GM04503 (cell line): ENCODE measurements around the gene RASAL3.

Experiments
- DNase-seq: peaks from one replicate; pipeline ENCODE4 v3.0.0-alpha.2; 2012; ENCODE audit warnings: low read depth

Gene RASAL3

GRCh38 chr19:15449620-15450527 lies 14.5 kb downstream of the RASAL3 start, which contains the start of gene WIZ:
Gene WIZ (minus strand): TSS chr19:15449956. CDS start chr19:15448307, 1,649 bp downstream.
- DNase-seq, result no peak

- DNase-seq, result no peak
These were observed 15.3 kb downstream of the RASAL3 start for GRCh38 chr19:15448778-15449619.

- DNase-seq, result no peak
These were observed 16.1 kb downstream of the RASAL3 start for GRCh38 chr19:15448044-15448777.

- DNase-seq, result no peak
These were observed 17.3 kb downstream of the RASAL3 start for GRCh38 chr19:15447057-15447456.

GRCh38 chr19:15445807-15446376 lies 18.5 kb downstream of the RASAL3 start:
- no peak for DNase-seq

- DNase-seq, result no peak
These were observed 19.1 kb downstream of the RASAL3 start for GRCh38 chr19:15445227-15445605.

- DNase-seq, result no peak
These were observed 19.7 kb downstream of the RASAL3 start for GRCh38 chr19:15444505-15445226.

GRCh38 chr19:15443838-15444237 lies 20.5 kb downstream of the RASAL3 start:
- DNase-seq, result no peak

- no peak for DNase-seq
These were observed 21.0 kb downstream of the RASAL3 start for GRCh38 chr19:15443325-15443724.

- DNase-seq, result no peak
These were observed 22.0 kb downstream of the RASAL3 start for GRCh38 chr19:15442142-15442920.

- DNase-seq, result no peak
These were observed 23.0 kb downstream of the RASAL3 start for GRCh38 chr19:15441317-15441716.

- DNase-seq, result no peak
These were observed 24.3 kb downstream of the RASAL3 start for GRCh38 chr19:15439821-15440641.

GRCh38 chr19:15439078-15439799 lies 25.1 kb downstream of the RASAL3 start:
- no peak for DNase-seq

GRCh38 chr19:15438577-15438976 lies 25.8 kb downstream of the RASAL3 start:
- no peak for DNase-seq

- DNase-seq, result no peak
These were observed 26.2 kb downstream of the RASAL3 start for GRCh38 chr19:15438124-15438496.

GRCh38 chr19:15437355-15438123 lies 26.8 kb downstream of the RASAL3 start:
- peak; percentile 34 for DNase-seq

GRCh38 chr19:15436826-15437110 lies 27.6 kb downstream of the RASAL3 start:
- DNase-seq, result no peak
